ENCODE data around the gene ATP8B4. TPM values are rescaled to one million over a fixed set of nuclear protein-coding genes. Genes with fewer than 3 reads are reported as not detected.

ATP8B4 gene
- total and polyA plus RNA-seq, 2 donors (not counting 3 experiments of a cell fraction or from before 2014, with no cell fraction given): not detected

- DNase-seq (ENCODE audit: low read depth, low spot score) (no peak), FAIRE-seq (no peak)
- Histone ChIP-seq H3K36me3 (ENCODE audit: control insufficient read depth in 2 of 2, extremely low read depth in 1 of 2, insufficient read depth in 2 of 2, low read length in 2 of 2) (no peaks in the 10 kb centered on the region), H3K4me1 (ENCODE audit: control insufficient read depth, extremely low read depth, insufficient read depth, low read length) (no peaks in the 10 kb centered on the region), H3K9ac (replicated peaks; ENCODE audit: extremely low read depth, insufficient read depth, low read length) (no peak overlapping the region), H3K9me3 (replicated peaks; ENCODE audit: control insufficient read depth, insufficient read depth, low read length) (no peaks in the 10 kb centered on the region), H2AFZ (ENCODE audit: low read depth, low read length) (no peak overlapping the region), H3K4me2 (ENCODE audit: insufficient read depth, low read length) (no peak overlapping the region), H3K4me3 (replicated peaks in 1 of 3; ENCODE audit: insufficient read depth in 1 of 3, low read depth in 1 of 3, low read length in 3 of 3) (no peak overlapping the region), H3K79me2 (ENCODE audit: control insufficient read depth, insufficient read depth, low read length) (no peaks in the 10 kb centered on the region), H3K27ac (ENCODE audit: insufficient read depth, low read depth, low read length) (no peak overlapping the region), H3K9me1 (replicated peaks; ENCODE audit: control insufficient read depth, extremely low read depth, insufficient read depth, low read length) (no peaks in the 10 kb centered on the region), H4K20me1 (replicated peaks; ENCODE audit: control insufficient read depth, extremely low read depth, insufficient read depth, low read length) (no peaks in the 10 kb centered on the region), H3K27me3 (ENCODE audit: control insufficient read depth in 2 of 2, insufficient read depth in 2 of 2, low read length in 2 of 2) (peaks cover 5 to 8% of the 10 kb centered on the region in 2 experiments)
- POLR2A ChIA-PET: no interaction called here
- intact Hi-C loops (cut with micrococcal nuclease) (no loop called here), dilution Hi-C loops (cut with MboI; ENCODE audit: extremely low pct_ligation_motif_present, low sequenced_read_pairs) (no loop called here)
- CTCF ChIA-PET: no interaction called here
- BruUV-seq (replicated peaks): no TSS peak
- TF ChIP-seq POLR2AphosphoS5 (IDR thresholded peaks at IDR 0.05; ENCODE audit: insufficient read depth, low read depth, low read length): no peak
- no peak for TF ChIP-seq FOS (IDR thresholded peaks at IDR 0.05; ENCODE audit: borderline replicate concordance, insufficient read depth, low read length)
- TF ChIP-seq JUN (IDR thresholded peaks at IDR 0.05; ENCODE audit: borderline replicate concordance, insufficient read depth, insufficient read length, low read depth): no peak
- TF ChIP-seq EZH2 (IDR thresholded peaks at IDR 0.05; ENCODE audit: borderline replicate concordance, low read depth, low read length, severe bottlenecking): no peak
- TF ChIP-seq, protein P1, sequence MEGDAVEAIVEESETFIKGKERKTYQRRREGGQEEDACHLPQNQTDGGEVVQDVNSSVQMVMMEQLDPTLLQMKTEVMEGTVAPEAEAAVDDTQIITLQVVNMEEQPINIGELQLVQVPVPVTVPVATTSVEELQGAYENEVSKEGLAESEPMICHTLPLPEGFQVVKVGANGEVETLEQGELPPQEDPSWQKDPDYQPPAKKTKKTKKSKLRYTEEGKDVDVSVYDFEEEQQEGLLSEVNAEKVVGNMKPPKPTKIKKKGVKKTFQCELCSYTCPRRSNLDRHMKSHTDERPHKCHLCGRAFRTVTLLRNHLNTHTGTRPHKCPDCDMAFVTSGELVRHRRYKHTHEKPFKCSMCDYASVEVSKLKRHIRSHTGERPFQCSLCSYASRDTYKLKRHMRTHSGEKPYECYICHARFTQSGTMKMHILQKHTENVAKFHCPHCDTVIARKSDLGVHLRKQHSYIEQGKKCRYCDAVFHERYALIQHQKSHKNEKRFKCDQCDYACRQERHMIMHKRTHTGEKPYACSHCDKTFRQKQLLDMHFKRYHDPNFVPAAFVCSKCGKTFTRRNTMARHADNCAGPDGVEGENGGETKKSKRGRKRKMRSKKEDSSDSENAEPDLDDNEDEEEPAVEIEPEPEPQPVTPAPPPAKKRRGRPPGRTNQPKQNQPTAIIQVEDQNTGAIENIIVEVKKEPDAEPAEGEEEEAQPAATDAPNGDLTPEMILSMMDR (IDR thresholded peaks at IDR 0.05; ENCODE audit: extremely low read depth in 1 of 2, insufficient read depth in 1 of 2, low read depth in 1 of 2, low read length in 2 of 2): no peak
These were observed 53.8 kb downstream of the ATP8B4 start for GRCh38 chr15:50065279-50065678.

GRCh38 chr15:50064673-50065072, 54.4 kb downstream of the ATP8B4 start:
- no peak overlapping the region for H2AFZ ChIP-seq (ENCODE audit: low read depth, low read length)
- dilution Hi-C loops (cut with MboI; ENCODE audit: extremely low pct_ligation_motif_present, low sequenced_read_pairs) (no loop called here), intact Hi-C loops (cut with micrococcal nuclease) (no loop called here)
- no peaks in the 10 kb centered on the region for H3K4me1 ChIP-seq (ENCODE audit: control insufficient read depth, extremely low read depth, insufficient read depth, low read length)
- H3K27me3 ChIP-seq (ENCODE audit: control insufficient read depth in 2 of 2, insufficient read depth in 2 of 2, low read length in 2 of 2): peaks cover 5 to 8% of the 10 kb centered on the region in 2 experiments
- H4K20me1 ChIP-seq (replicated peaks; ENCODE audit: control insufficient read depth, extremely low read depth, insufficient read depth, low read length): no peaks in the 10 kb centered on the region
- POLR2A ChIA-PET: no interaction called here
- no peak overlapping the region for H3K4me2 ChIP-seq (ENCODE audit: insufficient read depth, low read length)
- H3K9me3 ChIP-seq (replicated peaks; ENCODE audit: control insufficient read depth, insufficient read depth, low read length): no peaks in the 10 kb centered on the region
- BruUV-seq (replicated peaks): no TSS peak
- DNase-seq (ENCODE audit: low read depth, low spot score) (no peak), FAIRE-seq (no peak)
- TF ChIP-seq FOS (IDR thresholded peaks at IDR 0.05; ENCODE audit: borderline replicate concordance, insufficient read depth, low read length) (no peak), EZH2 (IDR thresholded peaks at IDR 0.05; ENCODE audit: borderline replicate concordance, low read depth, low read length, severe bottlenecking) (no peak), POLR2AphosphoS5 (IDR thresholded peaks at IDR 0.05; ENCODE audit: insufficient read depth, low read depth, low read length) (no peak), MAX (IDR thresholded peaks at IDR 0.05; ENCODE audit: insufficient read depth, insufficient read length) (no peak), GATA2 (IDR thresholded peaks at IDR 0.05; ENCODE audit: insufficient read depth, insufficient read length, low read depth, low read length) (no peak), MYC (IDR thresholded peaks at IDR 0.05; ENCODE audit: low read depth, low read length) (no peak), JUN (IDR thresholded peaks at IDR 0.05; ENCODE audit: borderline replicate concordance, insufficient read depth, insufficient read length, low read depth) (no peak), POLR2A (IDR thresholded peaks at IDR 0.05; ENCODE audit: low read depth, low read length) (no peak)
- TF ChIP-seq, protein P1 (IDR thresholded peaks at IDR 0.05; ENCODE audit: extremely low read depth in 1 of 2, insufficient read depth in 1 of 2, low read depth in 1 of 2, low read length in 2 of 2): no peak
- no peak overlapping the region for H3K9ac ChIP-seq (replicated peaks; ENCODE audit: extremely low read depth, insufficient read depth, low read length)
- no peaks in the 10 kb centered on the region for H3K36me3 ChIP-seq (ENCODE audit: control insufficient read depth in 2 of 2, extremely low read depth in 1 of 2, insufficient read depth in 2 of 2, low read length in 2 of 2)
- H3K9me1 ChIP-seq (replicated peaks; ENCODE audit: control insufficient read depth, extremely low read depth, insufficient read depth, low read length): no peaks in the 10 kb centered on the region
- no peak overlapping the region for H3K27ac ChIP-seq (ENCODE audit: insufficient read depth, low read depth, low read length)
- no peaks in the 10 kb centered on the region for H3K79me2 ChIP-seq (ENCODE audit: control insufficient read depth, insufficient read depth, low read length)
- CTCF ChIA-PET: interaction anchor here (0.8 to 1.2 kb wide), 2 partner anchors 9 to 52 kb away, joined by 3 read pairs; no protein-coding TSS in a partner anchor
- no peak overlapping the region for H3K4me3 ChIP-seq (replicated peaks in 1 of 3; ENCODE audit: insufficient read depth in 1 of 3, low read depth in 1 of 3, low read length in 3 of 3)

Measured in endothelial cell of umbilical vein (primary cell).